CD4-positive, alpha-beta memory T cell (primary cell): ENCODE results near the gene BRF1. TPM values are rescaled to one million over a fixed set of nuclear protein-coding genes. Genes with fewer than 3 reads are reported as not detected.
"Not testable (repeated sequence)": the region's sequence is repeated elsewhere in the genome, so short reads cannot be mapped to it uniquely, and the experiment has no call there.

ENCODE experiments used
- CTCF ChIA-PET: fragments of 350-600 bp; sonication (Branson Sonifier 250); formaldehyde crosslinking; loops from one replicate; lab custom pipeline; 2021; ENCODE audit warnings: inconsistent platforms; ENCODE audit not compliant: partially characterized antibody; lab: Charles Lee
- POLR2A ChIA-PET: fragments of 350-600 bp; sonication (Branson Sonifier 250); formaldehyde crosslinking; loops from one replicate; lab custom pipeline; 2021; ENCODE audit not compliant: partially characterized antibody; lab: Charles Lee
- DNase-seq, 5 donors: peaks; one replicate each; pipeline versions ENCODE4 v3.0.0 to v3.0.0-alpha.2; 2020 to 2022; ENCODE audit warnings: mixed read lengths in 1 of 5
- H3K27ac ChIP-seq: one replicate; pipeline ENCODE4 v1.7.0; 2013; ENCODE audit warnings: low read depth, low read length
- H3K27me3 ChIP-seq: 2 replicates; pipeline ENCODE4 v1.7.0; 2013; ENCODE audit warnings: mild to moderate bottlenecking, low read length, moderate library complexity; ENCODE audit not compliant: insufficient read depth
- H3K36me3 ChIP-seq: 2 replicates; pipeline ENCODE4 v1.7.0; 2013; ENCODE audit warnings: mild to moderate bottlenecking, low read length, moderate library complexity; ENCODE audit not compliant: insufficient read depth
- H3K4me1 ChIP-seq: 2 replicates; pipeline ENCODE4 v1.7.0; 2013; ENCODE audit warnings: mild to moderate bottlenecking, low read length, moderate library complexity; ENCODE audit not compliant: insufficient read depth
- H3K4me3 ChIP-seq, 2 donors: one replicate each; pipeline ENCODE4 v1.7.0; 2013; ENCODE audit warnings: low read length in 2 of 2, mild to moderate bottlenecking in 1 of 2
- H3K9me3 ChIP-seq, 2 donors: one replicate each; pipeline ENCODE4 v1.7.0; 2013; ENCODE audit warnings: low read length in 2 of 2, control low read depth in 1 of 2; ENCODE audit not compliant: control insufficient read depth in 1 of 2
- H3K27ac Mint-ChIP-seq, 7 donors: one replicate each; pipeline ENCODE4 v1.8.0; 2020 to 2021; ENCODE audit warnings: mixed read lengths in 7 of 7, mild to moderate bottlenecking in 6 of 7, inconsistent platforms in 3 of 7, moderate library complexity in 3 of 7
- H3K27me3 Mint-ChIP-seq, 2 donors: one replicate each; pipeline ENCODE4 v1.8.0; 2020 to 2021; ENCODE audit warnings: mixed read lengths in 2 of 2
- H3K36me3 Mint-ChIP-seq, 2 donors: one replicate each; pipeline ENCODE4 v1.8.0; 2020 to 2021; ENCODE audit warnings: mixed read lengths in 2 of 2, inconsistent platforms in 1 of 2, mild to moderate bottlenecking in 1 of 2
- H3K4me1 Mint-ChIP-seq, 4 donors: one replicate each; pipeline ENCODE4 v1.8.0; 2020 to 2021; ENCODE audit warnings: mixed read lengths in 4 of 4, mild to moderate bottlenecking in 1 of 4
- H3K4me3 Mint-ChIP-seq, 8 donors: one replicate each; pipeline ENCODE4 v1.8.0; 2020 to 2021; ENCODE audit warnings: mixed read lengths in 8 of 8, mild to moderate bottlenecking in 7 of 8, moderate library complexity in 6 of 8, inconsistent platforms in 3 of 8
- H3K9me3 Mint-ChIP-seq, 8 donors: one replicate each; pipeline ENCODE4 v1.8.0; 2020 to 2021; ENCODE audit warnings: mixed read lengths in 8 of 8, mild to moderate bottlenecking in 5 of 8, inconsistent platforms in 3 of 8, moderate library complexity in 1 of 8
- intact Hi-C: fragments of 100-400 bp; cut with micrococcal nuclease; formaldehyde crosslinking; loops from one replicate; pipeline ENCODE4 v1.15.1; 2023
- polyA plus RNA-seq, 2 donors: library from polyadenylated mRNA; unstranded; fragments of 300-500 nt; fragmentation: Illumina TruSeq; gene quantifications; one replicate each; pipeline ENCODE4 v1.2.3, GENCODE V29; 2021
- total RNA-seq, 2 experiments: library from RNA; stranded (reverse); gene quantifications; one replicate each; pipeline ENCODE4 v1.2.3, GENCODE V29; 2021

The BRF1 gene
- total and polyA plus RNA-seq, 4 experiments from 2014 or later: 3.0 to 56.0 (median 30.0) TPM

- Mint-ChIP-seq H3K27me3 (no peaks in the 10 kb centered on the region), H3K36me3 (peaks cover 0 to 3% of the 10 kb centered on the region in 2 donors), H3K4me3 (peak overlapping the region; percentile 88 to 95 (median 90)), H3K9me3 (peaks cover 0 to 3% (median 0%) of the 10 kb centered on the region in 8 donors), H3K4me1 (peaks cover 22 to 48% (median 30%) of the 10 kb centered on the region in 4 donors), H3K27ac (peak overlapping the region; percentile 80 to 98 (median 95))
- H3K9me3 ChIP-seq: no peaks in the 10 kb centered on the region
- ChIA-PET CTCF (interaction anchor here (0.5 to 1.5 kb wide), 9 partner anchors 10 to 108 kb away, joined by 3 to 11 read pairs (median 3); partner anchors contain the start of genes BTBD6 and PACS2), POLR2A (interaction anchor here (0.6 to 3.8 kb wide), 29 partner anchors 10 to 549 kb away, joined by 3 to 136 read pairs (median 4); partner anchors contain the start of genes BTBD6, CDCA4, CRIP1 and GPR132)
- H3K36me3 ChIP-seq: no peaks in the 10 kb centered on the region
- H3K4me1 ChIP-seq: peaks cover 24% of the 10 kb centered on the region
- DNase-seq: peak; percentile 93 to 96 (median 94)
- no peaks in the 10 kb centered on the region for H3K27me3 ChIP-seq
- peak overlapping the region; percentile 42 to 80 for H3K4me3 ChIP-seq
- H3K27ac ChIP-seq: peak overlapping the region; percentile 63
- intact Hi-C loops: loop anchor here (1.0 to 5.0 kb wide), 8 partner anchors 13 to 280 kb away; partner anchors contain the start of genes BTBD6, CDCA4, NUDT14 and PACS2
Measured at GRCh38 chr14:105301103-105301914, 508 bp upstream of the BRF1 start.

- Histone ChIP-seq H3K36me3 (no peaks in the 10 kb centered on the region), H3K9me3 (no peaks in the 10 kb centered on the region), H3K4me3 (peak overlapping the region; percentile 65 to 80), H3K27ac (peak overlapping the region; percentile 63), H3K4me1 (peaks cover 16% of the 10 kb centered on the region), H3K27me3 (no peaks in the 10 kb centered on the region)
- Mint-ChIP-seq H3K9me3 (peaks cover 0 to 3% (median 0%) of the 10 kb centered on the region in 8 donors), H3K27me3 (no peaks in the 10 kb centered on the region), H3K27ac (peak overlapping the region; percentile 69 to 95 (median 86)), H3K4me3 (peak overlapping the region; percentile 83 to 90 (median 88)), H3K36me3 (peaks cover 0 to 3% of the 10 kb centered on the region in 2 donors), H3K4me1 (peaks cover 18 to 40% (median 27%) of the 10 kb centered on the region in 4 donors)
- DNase-seq: peak in 2 of 5 donors; percentile 37 to 46
- ChIA-PET POLR2A (interaction anchor here (0.6 to 3.8 kb wide), 14 partner anchors 9 to 240 kb away, joined by 3 to 136 read pairs (median 5); partner anchors contain the start of genes BTBD6, GPR132 and PACS2), CTCF (interaction anchor here (1.4 kb wide), 1 partner anchor 10 kb away, joined by 3 read pairs; no protein-coding TSS in a partner anchor)
- intact Hi-C loops: loop anchor here (1.0 to 5.0 kb wide), 5 partner anchors 43 to 213 kb away; partner anchors contain the start of gene NUDT14
Measured at GRCh38 chr14:105299654-105300541, 903 bp downstream of the BRF1 start.

GRCh38 chr14:105297311-105297710 lies 3.5 kb downstream of the BRF1 start:
- Mint-ChIP-seq H3K27ac (peak overlapping the region in 1 of 7 donors; percentile 27), H3K4me1 (peaks cover 21 to 52% (median 37%) of the 10 kb centered on the region in 4 donors), H3K4me3 (peak overlapping the region in 1 of 8 donors; percentile 46)
- H3K27me3 ChIP-seq, H3K9me3 ChIP-seq, intact Hi-C loops, H3K36me3 Mint-ChIP-seq, H3K36me3 ChIP-seq, DNase-seq, H3K27me3 Mint-ChIP-seq, H3K27ac ChIP-seq, H3K9me3 Mint-ChIP-seq, H3K4me3 ChIP-seq: not testable (repeated sequence)
- ChIA-PET CTCF (interaction anchor here (1.2 kb wide), 1 partner anchor 22 kb away, joined by 3 read pairs; no protein-coding TSS in a partner anchor), POLR2A (interaction anchor here (3.8 kb wide), 1 partner anchor 17 kb away, joined by 18 read pairs; the partner anchor contains the start of gene PACS2)
- H3K4me1 ChIP-seq: peaks cover 42% of the 10 kb centered on the region

- Mint-ChIP-seq H3K4me1 (peaks cover 18 to 56% (median 35%) of the 10 kb centered on the region in 4 donors), H3K4me3 (peak overlapping the region; percentile 36 to 83 (median 72)), H3K9me3 (no peaks in the 10 kb centered on the region), H3K27me3 (no peaks in the 10 kb centered on the region), H3K36me3 (peaks cover 0 to 2% of the 10 kb centered on the region in 2 donors), H3K27ac (peak overlapping the region; percentile 88 to 100 (median 97))
- H3K9me3 ChIP-seq: no peaks in the 10 kb centered on the region
- CTCF ChIA-PET: no interaction called here
- peak overlapping the region; percentile 46 for H3K27ac ChIP-seq
- intact Hi-C loops: no loop called here
- peak; percentile 54 to 81 (median 70) for DNase-seq
- H3K36me3 ChIP-seq: no peaks in the 10 kb centered on the region
- POLR2A ChIA-PET: interaction anchor here (1.2 to 3.8 kb wide), 3 partner anchors 20 to 45 kb away, joined by 3 to 18 read pairs (median 14); partner anchors contain the start of genes BTBD6 and PACS2
- peaks cover 35% of the 10 kb centered on the region for H3K4me1 ChIP-seq
- no peaks in the 10 kb centered on the region for H3K27me3 ChIP-seq
- H3K4me3 ChIP-seq: no peak overlapping the region
Measured at GRCh38 chr14:105294142-105294597, 6.6 kb downstream of the BRF1 start.

- Mint-ChIP-seq H3K27me3 (no peaks in the 10 kb centered on the region), H3K36me3 (peaks cover 0 to 2% of the 10 kb centered on the region in 2 donors), H3K27ac (peak overlapping the region in 5 of 7 donors; percentile 22 to 100 (median 59)), H3K9me3 (no peaks in the 10 kb centered on the region), H3K4me1 (peaks cover 15 to 50% (median 31%) of the 10 kb centered on the region in 4 donors), H3K4me3 (peak overlapping the region; percentile 29 to 72 (median 55))
- Histone ChIP-seq H3K27ac (peak overlapping the region; percentile 46), H3K27me3 (no peaks in the 10 kb centered on the region), H3K4me1 (peaks cover 32% of the 10 kb centered on the region), H3K36me3 (no peaks in the 10 kb centered on the region), H3K9me3 (no peaks in the 10 kb centered on the region), H3K4me3 (peak overlapping the region in 1 of 2 donors; percentile 19)
- no peak for DNase-seq
- intact Hi-C loops: no loop called here
- POLR2A ChIA-PET: interaction anchor here (1.0 to 4.0 kb wide), 4 partner anchors 7 to 44 kb away, joined by 6 to 22 read pairs (median 12); partner anchors contain the start of genes BRF1, BTBD6 and PACS2
- CTCF ChIA-PET: interaction anchor here (1.4 kb wide), 1 partner anchor 113 kb away, joined by 3 read pairs; no protein-coding TSS in a partner anchor
Measured at GRCh38 chr14:105292826-105293711, 7.7 kb downstream of the BRF1 start.
